Measurements from ENCODE around the gene FOXP1.
"Not testable (repeated sequence)": the region's sequence is repeated elsewhere in the genome, so short reads cannot be mapped to it uniquely, and the experiment has no call there.

Gene FOXP1

DNA sequence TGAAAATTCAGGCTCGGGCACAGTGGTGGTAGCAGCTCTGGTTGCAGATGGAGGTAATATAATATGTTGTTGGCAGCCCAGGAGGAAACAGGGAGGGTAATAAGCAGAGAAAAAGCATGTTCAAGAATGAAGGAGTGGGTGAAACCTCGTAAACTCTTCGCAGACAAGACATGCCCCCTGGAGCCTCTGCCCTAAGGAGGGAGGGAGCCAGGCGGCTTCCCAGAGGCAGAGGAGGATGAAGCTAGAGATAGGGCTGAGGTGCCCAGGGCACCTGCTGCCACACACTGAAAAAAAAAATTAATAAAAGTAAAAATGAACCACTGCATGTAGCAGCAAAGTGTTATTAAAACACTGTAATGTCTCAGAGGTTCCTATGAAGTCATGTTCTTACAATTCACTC is 137.3 kb downstream of the FOXP1 start:
- DNase-seq = no peak

DNA sequence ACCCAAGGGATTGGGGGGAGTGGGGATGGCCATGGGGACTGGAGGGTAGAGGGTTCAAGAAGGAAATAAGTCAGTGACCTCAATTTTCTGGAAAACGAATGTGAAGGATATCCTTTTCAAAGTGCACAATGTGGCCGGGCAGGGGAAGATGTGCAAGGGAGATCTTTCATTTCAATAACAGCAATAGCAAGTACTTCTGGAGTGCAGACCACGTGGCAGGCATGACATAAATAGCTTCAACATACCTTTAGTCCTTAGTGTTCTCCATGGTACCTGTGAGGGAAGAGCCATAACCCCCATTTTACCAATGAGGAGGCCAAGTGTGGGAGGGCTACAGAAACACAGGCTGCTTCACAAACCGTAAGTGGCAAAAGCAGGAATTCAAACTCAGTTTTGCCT is 138.7 kb downstream of the FOXP1 start:
- DNase-seq = no peak

DNA sequence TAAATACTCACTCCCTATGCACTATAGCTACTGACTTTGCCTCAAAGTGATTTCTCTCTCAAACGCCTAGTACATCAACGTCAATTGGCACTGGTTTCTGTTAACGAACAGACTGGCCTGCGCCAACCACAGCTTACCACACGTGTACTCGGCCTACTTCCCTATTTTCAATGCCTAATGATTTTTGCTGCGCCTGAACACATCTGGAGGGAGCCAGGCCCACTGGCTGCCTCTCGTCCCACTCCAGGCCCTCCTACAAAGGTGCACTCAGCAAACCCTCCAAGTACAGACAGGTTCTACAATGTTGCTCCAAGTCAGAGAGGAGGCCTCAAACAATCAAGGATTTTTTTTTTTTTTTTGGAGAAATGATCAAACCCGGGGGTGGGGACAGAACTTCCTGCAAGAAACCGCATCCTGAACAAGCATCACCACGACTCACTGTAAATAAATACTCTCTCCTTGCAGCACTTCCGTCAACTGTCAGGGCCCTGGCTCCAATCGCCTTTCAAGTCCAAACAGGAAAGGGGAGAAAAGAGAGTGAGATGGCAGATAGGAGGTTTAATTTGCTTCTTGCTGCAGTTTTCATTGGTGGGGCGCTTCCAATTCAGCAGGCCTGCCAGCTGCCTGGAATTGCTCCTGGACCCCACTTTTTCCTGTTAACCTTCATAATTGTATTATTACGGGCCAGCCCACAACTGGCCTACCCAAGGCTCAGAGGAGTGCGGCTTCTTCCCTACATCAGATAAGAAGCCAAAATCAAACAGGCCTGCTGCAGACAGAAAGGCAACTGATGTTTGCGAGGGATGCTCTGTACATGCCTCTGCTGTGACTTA is 139.3 kb downstream of the FOXP1 start:
- DNase-seq = no peak

DNA sequence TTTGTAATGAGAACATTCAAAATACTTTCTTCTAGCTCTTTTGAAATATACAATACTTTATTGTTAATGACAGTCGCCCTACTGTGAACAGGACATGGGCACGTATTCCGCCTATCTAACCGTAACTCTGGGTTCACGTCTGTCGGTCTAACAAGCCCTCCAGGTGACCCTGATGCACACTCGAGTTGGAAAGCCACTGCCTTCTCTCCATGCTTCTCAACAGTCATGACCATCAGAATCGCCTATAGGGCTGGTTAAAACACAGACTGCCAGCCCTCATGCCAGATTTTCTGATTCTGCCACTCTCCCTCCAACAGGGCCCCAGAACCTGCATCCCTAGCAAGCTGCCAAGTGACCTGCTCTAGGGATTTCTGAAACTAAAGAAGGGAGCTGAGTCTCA is 140.2 kb downstream of the FOXP1 start:
- no peak for DNase-seq

DNA sequence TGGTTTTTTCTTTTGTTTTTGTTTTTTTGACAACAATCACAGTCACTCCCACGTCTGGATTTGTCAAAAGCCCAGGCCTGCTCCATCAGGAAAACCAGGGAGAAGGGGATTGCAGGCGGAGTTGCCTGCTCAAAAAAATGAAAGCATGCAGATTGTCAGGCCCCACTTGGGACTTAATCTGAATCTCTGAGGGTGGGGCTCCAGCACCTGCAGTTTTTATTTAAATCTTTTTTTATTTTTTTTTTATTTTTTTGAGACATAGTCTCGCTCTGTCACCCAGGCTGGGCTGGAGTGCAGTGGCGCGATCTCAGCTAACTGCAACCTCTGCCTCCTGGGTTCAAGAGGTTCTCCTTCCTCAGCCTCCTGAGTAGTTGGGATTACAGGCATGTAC is 140.9 kb downstream of the FOXP1 start:
- no peak for DNase-seq

DNA sequence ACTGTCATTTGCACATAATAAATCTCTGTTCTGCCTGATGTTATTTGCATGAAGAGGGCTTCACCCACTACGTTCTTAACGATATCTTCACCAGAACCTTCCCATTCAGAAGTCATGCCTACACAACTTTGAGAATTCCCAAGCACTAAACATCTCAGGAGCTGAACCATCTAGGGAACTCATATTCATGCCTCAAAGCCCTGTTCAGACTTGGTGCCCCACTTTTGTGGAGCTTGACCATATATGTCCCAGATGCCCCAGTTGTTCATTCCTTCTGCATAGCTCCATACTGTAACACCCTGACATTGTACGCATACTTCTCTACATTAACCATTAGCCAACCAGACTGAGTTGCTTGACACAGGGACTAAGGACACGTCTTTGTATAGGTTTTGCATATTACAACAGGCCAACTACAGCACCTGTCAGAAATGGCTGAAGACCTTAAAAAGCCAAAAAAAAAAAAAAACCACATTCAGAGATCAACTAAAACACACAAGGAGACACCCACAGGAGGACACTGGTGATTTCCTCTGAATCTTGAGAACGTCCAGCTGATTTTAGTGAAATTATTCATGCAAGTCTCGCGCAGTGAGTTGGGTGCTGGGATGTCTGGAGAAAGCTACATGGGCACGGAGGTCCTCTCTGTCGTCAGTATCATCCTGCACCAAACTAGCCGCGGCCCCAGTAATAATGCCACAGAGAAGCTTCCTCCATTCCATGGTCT is 141.4 kb downstream of the FOXP1 start:
- DNase-seq = no peak

DNA sequence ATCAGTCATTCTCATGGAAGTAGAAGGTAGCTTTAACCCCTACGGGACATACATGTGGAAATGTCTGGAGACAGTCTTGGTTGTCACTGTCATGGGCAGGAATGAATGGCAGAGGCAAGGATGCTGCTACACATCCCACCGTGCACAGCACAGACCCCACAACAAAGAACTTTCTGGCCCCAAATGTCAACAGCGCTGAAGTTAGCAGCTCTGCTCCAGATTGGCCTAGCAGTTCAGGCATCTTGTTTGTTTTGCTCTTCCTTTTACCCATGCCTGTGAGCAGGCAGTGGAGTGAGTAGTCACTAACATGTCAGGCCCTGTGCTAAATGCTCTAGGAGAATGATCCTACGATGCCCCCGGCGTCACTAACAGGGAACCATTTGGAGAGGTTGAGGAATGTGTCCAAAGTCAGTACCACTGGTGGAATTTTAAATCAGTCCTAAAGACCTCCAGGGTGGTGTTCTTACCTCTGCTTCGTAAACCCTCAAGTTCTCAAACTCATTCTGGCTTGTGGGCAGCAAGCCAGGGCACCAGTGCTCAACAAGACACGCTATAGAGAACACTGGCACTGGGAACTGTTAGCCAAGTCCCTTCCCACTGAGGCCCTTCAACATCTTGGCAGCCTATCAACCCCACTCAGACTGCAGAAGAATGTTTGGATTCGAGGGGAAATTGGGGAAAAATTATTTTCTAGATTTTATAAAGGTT is 142.2 kb downstream of the FOXP1 start:
- DNase-seq = no peak

DNA sequence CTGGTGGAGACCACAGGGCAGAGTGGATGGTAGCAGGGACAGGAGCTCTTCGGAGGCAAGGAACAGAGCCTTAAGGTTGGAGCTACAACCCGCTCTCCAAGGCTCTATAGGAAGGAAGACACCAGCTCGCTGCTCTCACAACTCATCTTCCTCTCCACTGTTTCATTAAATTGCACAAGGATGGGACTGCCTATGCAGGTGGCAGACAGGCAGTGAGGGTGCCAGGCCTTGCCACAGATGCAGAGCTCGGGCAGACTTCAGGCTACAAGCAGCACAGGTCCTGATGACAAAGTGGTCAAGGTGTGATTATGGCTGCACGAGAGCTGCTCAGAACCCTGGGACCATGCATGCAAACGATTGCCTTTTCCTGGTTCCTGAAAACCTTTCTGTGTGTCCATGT is 144.6 kb downstream of the FOXP1 start:
- no peak for DNase-seq

DNA sequence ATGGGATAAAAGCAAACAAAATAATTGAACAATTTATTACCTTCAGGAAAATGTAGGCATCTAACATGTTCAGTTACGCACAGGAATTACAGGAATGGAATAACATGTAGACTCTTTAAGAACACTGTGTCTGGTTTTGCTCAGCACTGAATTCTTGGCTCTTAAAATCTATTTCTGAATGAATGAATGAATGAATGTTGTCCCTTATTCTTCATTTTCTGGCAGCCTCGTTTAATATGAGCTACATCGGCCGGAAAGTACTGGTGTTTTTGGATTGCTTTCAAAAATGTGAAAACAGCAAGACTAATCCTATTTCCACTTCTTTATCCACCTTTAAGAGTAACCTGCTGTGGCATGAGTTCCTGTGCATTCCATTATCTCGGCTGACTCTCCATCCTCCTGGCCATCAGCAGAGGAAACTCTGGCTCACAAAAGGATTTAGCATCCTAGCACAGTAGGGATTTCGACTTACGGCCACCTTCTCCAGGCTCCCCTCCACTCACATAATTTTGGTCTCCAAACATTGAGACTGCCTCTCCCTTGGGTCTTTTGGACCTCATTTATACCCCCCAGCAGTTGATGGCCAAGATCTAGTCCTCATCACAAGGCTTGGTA is 145.3 kb downstream of the FOXP1 start:
- no peak for DNase-seq

DNA sequence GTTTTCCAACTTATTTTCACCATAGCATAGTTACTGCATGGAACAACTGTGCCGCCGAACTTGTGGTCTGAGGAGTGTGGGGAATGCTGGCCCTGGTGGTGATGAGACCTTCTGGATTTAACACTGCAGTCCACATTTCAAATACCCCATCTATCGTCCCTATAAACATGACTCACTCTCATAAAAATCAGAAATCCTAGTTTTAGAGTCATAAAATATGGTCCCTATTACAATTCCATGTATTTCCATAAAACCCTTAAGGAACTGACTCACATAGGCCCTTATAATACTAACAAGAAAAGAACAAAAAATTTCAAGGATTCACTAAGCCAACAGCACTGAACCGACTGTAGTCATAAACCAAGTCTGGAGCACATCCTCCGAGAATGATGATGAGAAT is 147.2 kb downstream of the FOXP1 start:
- DNase-seq = no peak

DNA sequence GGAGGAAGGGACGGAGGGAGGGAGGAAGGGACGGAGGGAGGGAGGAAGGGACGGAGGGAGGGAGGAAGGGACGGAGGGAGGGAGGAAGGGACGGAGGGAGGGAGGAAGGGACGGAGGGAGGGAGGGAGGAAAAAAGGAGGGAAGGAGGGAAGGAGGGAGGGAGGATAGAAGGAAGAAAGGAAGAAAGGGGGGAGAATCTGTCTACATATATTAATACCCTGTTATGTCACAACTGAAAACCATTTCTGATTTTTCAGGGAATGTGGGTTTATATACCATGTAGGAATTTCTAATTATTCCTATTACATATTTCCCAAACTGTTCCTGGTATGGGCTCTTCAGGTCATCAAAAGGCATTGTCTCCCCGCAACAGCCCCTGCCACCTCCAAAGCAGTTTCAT is 147.7 kb downstream of the FOXP1 start:
- not testable (repeated sequence) for DNase-seq

DNA sequence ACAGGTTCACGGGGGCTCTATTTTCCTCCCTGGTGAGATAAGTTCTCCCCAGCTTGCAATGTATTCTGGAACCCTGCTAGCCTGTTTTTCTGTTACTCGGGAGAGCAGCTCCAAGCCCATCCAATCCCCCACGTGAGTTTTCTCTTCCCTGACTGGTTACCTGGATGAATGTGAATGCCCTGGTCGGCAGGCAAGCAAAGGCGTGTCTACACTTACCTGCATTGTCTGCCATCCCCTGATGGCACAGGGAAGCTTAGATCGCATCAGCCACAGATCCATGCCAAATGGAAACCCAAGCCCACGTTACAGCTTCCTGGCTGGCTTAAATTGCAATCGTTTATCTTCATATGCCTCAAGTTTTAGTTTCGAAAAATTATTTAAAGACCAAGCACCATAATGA is 149.9 kb downstream of the FOXP1 start:
- no peak for DNase-seq

DNA sequence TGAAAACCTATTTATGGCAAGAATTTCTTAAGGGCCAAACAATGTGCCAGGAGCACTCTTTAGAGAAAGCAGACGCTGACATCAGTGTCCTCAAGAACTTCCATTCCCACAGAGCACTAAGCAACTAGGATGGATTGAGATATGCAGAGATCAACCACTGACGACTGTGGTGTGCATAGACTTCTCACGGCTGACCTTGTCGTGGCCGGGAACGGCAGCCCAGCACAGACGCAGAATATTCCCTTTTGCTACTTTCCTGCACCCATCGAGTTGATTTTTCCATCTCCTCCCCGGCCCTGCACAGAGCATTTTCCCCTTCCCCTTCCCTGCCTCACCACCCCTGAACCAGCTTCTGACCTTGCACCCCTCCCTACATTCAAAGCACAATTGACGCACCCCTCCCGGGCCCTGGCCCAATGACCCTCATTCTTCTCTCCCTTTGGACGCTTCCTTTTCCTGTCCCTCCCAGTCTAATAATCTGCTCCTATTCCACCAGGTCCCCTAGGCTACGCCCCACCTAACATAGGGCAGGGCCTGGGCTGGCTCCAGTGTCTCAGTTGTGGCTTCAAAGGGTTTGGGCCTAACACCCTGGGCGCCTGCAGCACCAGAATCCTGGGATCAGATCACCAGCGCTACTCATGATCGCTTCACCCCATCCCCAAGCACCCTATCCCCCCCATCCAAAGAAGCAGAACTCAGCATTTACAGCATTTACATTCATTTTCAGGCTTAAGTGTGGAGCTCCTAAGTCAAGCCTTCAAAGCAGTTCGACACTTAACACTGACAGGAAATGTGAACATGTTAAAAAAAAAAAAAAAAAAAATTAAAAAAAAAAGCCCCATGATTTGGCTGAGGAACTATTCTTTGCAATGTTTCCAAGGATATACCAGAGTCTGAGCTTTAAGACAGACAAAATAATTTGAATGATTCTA is 151.2 kb downstream of the FOXP1 start:
- DNase-seq = no peak

DNA sequence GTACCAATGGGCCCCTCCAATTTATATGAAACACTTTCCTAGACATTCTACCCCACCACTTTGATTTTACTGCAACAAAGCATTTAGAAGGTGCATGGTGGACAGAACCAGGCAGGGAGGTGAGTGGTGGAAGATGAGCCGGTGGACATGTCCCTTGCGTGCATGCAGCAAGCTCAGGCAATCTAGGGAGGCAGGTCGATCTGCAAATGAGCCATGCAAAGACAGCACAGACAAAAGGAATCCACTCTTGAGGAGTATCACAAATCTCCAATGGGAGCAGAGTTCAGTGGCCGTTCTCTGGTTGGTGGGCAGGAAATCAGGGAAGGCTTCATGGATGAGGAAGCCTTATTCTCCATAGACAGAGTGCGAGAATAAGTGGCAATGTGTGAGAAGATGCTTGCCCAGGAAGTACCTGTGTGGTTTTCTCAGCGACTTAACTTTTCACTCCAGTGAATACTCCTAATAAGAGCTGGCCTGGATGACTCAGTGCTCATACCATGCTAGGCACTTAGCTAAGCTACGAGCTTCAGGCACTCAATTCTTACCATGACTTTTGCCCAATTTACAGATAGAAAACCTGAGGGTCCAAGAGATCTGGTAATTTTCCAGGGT is 152.5 kb downstream of the FOXP1 start:
- no peak for DNase-seq

DNA sequence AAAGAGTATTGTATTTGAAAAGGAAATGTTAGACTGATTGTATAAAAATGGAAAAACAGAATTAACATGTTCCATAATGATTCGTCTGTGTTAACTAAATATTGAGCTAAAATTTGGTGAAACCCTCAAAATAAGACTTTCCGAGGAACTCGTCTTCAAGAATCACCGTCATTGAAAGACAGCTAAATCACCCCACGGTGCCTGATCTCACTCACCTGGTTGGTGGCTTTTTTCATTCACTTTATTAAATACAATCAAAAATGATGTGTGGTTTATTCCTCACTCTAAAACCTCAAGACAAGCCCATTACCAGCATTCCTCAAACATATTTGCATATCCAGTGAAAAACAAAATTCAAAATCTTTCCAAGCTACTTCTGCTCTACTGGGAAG is 153.9 kb downstream of the FOXP1 start:
- no peak for DNase-seq

DNA sequence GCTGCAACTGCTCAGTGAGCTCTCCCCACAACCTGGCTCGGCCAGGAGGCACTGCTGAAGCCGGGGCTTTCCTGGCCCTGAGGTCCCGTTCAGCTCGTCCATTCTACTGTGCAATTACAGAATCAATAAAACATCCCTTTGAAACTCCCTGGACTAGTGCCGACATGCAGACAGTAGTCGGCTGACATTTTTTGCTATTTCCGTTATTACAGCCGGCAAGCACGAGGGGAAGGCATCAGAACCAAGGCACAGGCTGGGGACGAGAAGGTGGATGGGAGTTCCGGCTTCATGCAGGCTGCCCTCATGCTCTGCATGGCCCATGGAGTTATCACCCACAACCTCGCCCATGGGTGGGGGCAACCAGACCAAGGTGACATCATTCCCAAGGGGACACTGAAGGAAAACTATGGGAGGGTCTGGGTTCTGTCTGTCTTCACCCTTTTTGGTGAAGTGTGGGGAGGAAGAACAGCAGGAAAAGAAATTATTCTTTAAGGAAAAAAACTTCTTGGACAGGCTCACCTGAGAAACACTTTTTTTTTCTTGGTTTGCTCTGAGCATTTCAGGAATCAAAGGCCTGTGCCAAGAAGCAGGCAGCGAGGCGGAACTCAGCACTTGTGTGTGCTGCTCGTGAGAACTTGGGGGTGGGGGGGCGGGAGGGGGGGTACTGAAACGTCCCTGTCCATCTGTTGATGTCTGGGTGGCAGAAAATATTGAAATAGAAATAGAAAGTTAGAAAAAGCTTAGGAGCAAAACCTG is 154.5 kb downstream of the FOXP1 start:
- no peak for DNase-seq

DNA sequence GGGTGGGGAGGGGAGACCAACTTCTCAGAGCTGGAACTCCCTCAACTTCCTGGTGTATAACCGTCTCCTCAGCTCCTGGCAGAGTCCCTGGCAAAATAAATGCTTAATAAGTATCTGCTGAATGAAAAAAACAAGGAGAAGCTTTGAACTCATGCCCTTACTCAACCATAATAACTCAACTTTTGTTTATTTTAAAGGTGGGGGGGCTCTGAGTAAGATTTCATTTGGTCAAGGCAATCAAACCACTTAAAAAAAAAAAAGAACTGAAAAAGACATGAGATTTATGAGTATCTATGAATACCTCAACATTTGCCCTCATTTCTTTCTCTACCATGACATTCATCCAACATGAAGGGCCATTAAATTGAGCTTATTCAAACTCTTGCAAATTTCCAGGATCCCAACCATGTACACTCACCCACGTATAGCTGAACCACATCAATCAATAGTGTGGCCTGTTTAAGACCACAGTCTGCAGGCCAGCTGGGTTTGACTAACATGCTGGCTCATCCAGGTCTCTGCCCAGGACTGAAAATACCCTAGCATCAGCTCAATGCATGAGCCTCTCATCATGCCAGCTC is 157.9 kb downstream of the FOXP1 start:
- no peak for DNase-seq

DNA sequence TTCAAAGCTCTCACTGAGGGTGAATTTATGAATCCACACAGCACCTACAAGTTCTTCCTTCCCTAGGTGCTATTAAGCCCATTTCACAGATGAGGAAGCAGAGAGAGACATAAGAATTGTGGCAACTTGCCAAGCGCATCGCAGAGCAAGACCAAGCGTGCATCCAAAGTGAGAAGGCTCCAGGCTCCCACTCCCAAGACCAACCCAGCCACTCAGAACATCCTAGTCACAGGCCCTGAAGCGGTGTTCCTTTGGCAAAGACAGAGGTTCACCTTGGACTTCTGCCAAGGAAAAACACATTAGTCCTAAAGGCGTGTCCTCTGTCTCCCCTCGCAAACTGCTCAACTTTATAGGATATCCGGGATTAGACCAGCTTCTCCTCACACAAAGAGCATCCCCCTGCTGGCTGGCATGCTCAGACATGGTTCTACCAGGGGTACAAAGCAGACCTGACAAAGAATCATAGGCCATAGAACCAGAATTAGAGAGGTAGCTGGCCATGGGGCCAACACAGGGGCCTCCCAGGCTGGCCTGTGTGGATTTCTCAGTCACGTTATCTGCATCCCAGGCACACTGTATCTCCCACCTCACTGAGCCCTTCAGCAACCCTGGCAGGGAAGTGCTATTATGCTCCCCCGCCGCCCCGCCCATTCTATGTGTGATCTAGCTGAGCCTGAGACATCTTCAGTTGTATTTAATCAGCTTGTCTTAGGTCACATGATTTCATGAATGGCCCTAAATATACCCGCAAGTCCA is 160.2 kb downstream of the FOXP1 start:
- DNase-seq = no peak

DNA sequence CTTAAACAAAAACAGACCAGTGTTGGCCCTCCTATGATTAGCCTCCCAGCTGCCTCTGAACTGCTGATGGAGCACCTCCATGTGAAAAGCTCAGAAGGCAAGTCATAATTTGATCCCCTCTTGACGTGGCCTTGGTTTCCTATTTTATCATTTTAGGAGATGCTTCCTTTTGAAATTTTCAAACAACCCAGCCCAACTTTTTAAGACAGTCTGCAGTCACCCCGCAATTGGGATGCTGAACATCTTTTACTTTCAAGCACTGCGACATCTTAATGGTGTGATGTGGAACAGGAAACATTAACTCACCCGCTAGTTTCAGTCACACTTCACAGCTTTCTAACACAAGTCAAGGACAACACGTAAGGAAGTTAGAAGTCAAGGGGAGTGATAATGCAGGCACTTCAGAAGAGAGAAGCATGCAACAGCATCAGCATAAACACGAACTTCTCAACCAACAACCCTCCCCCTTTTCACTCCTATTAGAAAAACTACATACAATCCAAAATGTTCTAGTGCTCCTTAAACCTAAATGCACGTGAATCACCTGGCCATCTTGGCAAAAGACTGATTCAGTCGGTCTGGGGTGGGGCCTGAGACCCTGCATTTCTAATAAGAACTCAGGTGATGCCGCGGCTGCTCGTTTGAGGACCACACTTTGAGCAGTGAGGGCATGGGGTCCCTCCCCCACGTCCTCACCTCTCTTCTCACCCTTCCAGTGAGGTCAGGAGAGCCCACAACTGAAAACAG is 161.5 kb downstream of the FOXP1 start:
- DNase-seq = no peak

Data from NCI-H2171 (cell line).